ENCODE measurements around the gene MCF2L2. TPM values are rescaled to one million over a fixed set of nuclear protein-coding genes. Genes with fewer than 3 reads are reported as not detected.

The MCF2L2 gene
- polyA plus RNA-seq, 3 donors = 0.56 to 2.0 (median 1.5) TPM

DNA sequence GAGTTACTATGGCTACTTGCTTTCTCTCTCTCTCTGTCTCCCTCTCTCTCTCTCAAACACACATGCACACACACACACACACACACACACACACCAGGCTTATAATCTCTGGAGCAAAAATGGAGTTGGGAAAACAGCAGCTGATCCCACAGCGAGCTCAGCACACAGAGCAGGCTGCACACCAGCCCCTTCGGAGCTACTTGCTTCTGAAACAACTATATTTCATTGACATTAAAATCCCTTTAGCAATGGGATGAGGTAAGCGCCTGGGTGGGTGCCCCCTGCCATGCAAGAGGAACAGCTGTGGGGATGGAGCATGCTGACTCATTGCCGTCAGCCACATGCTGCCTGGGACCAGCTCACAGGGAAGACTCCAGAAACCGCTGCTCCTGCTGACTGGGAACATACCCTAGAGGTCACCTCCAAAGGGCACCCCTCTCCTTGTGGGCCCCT, 129.7 kb downstream of the MCF2L2 start:
- no peak for DNase-seq

GRCh38 chr3:183296944-183297343, 131.5 kb downstream of the MCF2L2 start:
- no peak for DNase-seq

- DNase-seq = no peak
These were observed 133.2 kb downstream of the MCF2L2 start for GRCh38 chr3:183295211-183295610.

DNA sequence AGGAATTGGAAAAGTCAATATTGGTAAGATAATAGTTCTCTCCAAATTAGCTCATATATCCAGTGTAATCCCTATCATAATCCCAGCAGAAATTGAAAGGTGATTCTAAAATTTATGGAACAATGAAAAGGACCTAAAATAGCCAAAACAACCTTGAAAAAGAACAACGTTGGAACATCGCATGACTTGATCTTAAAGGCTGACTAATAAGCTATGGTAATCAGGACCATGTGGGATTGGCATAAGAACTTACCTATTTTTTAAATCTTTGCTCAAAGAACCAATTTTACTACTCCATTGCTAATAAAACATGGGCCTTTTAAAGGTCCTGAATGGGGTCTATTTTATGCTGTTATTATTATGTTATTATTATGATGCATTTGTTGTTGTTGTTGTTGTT, 134.5 kb downstream of the MCF2L2 start:
- no peak for DNase-seq

GRCh38 chr3:183291497-183292031, 136.9 kb downstream of the MCF2L2 start:
- DNase-seq = no peak

DNA sequence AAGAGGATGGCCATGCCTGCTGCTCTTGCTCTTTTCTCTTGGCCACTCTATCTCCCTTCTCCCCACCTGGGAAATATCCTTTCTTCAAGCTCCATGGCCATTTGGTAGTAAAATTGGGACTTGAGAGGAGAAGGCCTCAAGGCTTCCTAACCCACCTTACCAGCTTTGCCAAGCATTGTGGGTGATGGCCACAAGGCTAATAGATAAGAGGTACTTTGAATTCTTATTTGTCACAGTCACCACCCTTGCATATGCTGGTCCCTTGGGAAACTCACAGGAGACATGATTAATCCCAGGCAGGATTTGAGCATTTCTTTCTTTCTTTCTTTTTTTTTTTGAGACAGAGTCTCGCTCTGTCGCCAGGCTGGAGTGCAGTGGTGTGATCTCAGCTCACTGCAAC, 138.2 kb downstream of the MCF2L2 start:
- no peak for DNase-seq

GRCh38 chr3:183288117-183288516, 140.3 kb downstream of the MCF2L2 start:
- DNase-seq = no peak

- DNase-seq = no peak
These were observed 141.0 kb downstream of the MCF2L2 start for GRCh38 chr3:183287301-183287971.

- peak; percentile 27 for DNase-seq
These were observed 142.5 kb downstream of the MCF2L2 start for GRCh38 chr3:183285828-183286457.

- no peak for DNase-seq
These were observed 143.1 kb downstream of the MCF2L2 start for GRCh38 chr3:183285318-183285717.

- no peak for DNase-seq
These were observed 143.8 kb downstream of the MCF2L2 start for GRCh38 chr3:183284570-183284969.

- no peak for DNase-seq
These were observed 144.5 kb downstream of the MCF2L2 start for GRCh38 chr3:183283886-183284285.

DNA sequence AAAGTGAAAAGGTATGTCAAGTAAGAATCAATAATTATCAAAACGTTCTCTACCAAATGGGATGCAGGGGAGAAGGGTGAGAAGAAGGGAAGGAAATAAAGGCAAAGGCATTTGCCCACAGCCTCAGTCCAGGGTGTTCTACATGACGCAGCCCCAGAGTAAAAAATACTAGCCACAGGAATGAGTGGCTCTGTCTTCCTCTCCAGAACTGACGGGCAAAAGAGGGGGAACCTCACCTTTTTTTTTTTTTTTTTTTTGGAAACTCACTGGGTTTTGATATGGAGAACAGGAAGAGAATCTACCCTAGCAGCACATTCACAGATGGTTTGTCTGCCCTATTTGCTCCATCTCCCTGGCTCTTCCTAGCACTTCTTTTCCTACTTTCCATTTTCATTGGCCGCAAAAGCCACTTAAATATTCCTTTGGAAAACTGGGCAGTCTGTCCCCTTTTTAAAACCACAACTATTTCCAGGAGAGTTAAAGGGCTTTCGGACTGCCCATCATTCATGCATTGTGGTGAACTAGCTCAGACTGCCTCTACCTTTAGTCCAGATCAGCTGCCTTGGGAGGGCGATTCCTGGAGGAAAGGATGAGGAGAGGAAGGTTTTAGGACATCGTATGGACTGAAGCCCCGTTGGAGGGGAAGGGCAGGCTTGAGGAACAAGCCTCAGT, 147.2 kb downstream of the MCF2L2 start:
- DNase-seq = no peak

DNA sequence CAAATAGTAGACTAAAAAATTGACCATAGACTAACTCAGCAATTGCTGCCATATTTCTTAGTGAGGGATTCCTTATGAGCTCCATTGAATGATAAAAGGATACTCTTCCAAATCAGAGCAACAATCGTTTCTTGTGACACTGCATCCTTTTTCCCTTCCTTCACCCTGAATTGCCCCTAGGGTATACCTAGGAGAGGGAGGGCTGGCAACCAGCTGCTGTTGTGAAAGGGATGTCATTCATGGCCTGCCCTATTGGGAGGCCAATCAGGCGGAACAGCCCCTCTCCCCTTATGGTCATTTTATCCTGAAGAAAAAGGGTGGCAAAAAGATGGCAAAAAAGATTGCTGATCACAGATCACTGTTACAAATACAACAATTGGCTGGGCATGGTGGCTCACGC, 149.0 kb downstream of the MCF2L2 start:
- DNase-seq = no peak

DNA sequence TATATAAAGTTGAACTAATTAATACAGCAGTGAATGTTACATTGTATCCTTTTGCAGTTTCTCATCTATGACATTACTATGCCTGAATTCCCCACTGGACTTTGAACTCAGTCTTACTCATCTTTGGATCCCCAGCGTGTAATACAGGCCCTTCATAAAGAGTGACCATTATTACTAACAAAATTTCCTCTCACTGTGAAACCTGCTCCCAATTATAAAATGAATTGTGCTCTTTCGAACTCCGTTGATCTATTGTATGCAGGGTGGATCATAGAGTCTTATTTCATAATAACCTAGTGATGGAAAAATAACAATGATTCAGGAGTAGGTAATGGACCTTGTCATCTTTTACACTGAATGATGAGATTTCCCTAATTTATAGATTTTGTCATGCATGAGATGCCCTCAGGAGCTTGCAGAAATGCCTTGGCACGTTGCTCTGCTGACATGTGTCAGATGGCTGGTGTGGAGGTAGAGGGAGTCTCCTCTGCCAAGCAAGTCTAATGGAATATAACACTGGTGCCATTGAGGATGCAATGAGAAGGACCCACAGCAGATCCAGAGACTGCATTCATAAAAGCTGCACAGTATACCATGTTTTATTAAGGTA, 149.8 kb downstream of the MCF2L2 start:
- DNase-seq = no peak

- no peak for DNase-seq
These were observed 151.2 kb downstream of the MCF2L2 start for GRCh38 chr3:183277260-183277659.

DNA sequence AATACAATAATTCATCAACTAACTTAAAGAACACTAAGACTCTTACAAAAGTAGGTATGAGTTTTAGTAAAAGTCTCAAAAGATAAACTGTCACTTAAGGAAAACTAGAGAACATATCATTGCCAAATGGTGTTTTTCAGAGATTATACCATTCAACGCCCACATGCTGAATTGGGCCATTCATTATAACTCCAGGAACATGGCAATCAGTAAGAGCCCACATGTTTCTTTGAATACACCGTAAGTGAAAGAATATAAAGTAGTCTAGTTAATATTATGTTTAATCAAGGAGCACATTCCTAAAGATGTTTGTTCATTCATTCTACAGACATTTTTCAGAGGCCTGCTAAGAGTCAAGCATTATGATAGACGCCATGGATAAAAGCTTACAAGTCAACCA, 152.5 kb downstream of the MCF2L2 start:
- DNase-seq = no peak

DNA sequence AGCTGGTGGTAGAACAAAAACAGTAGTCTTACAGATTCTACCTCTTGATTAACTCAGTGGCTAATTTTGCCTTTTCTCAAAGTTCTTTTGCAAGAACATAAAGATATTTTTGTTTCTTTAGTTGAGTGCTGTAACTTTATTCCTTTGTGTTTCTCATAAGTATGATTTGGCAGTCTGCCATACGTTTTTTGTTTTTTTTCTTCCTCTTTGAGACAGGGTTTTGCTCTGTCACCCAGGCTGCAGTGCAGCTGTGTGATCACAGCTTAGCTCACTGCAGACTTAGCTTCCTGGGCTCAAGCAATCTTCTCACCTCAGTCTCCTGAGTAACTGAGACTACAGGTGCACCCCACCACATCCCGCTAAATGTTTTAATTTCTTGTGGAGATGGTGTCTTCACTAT, 153.0 kb downstream of the MCF2L2 start:
- DNase-seq = peak; percentile 60

GRCh38 chr3:183274609-183275008, 153.8 kb downstream of the MCF2L2 start:
- DNase-seq = no peak

- DNase-seq = no peak
These were observed 155.6 kb downstream of the MCF2L2 start for GRCh38 chr3:183272791-183273190.

GRCh38 chr3:183272142-183272541, 156.3 kb downstream of the MCF2L2 start:
- DNase-seq = no peak

- DNase-seq = no peak
These were observed 158.1 kb downstream of the MCF2L2 start for GRCh38 chr3:183270344-183270743.

GRCh38 chr3:183269345-183269744, 159.1 kb downstream of the MCF2L2 start:
- no peak for DNase-seq

Data from renal pelvis (tissue), 4 donors.